ENCODE measurements around the gene PGAP3. TPM values are rescaled to one million over a fixed set of nuclear protein-coding genes. Genes with fewer than 3 reads are reported as not detected.
A peak's percentile ranks its signal among the peaks of the same experiment; 100 is the strongest.

PGAP3 gene
- polyA plus RNA-seq, 3 donors, result 8.3 to 19.3 (median 9.2) TPM

DNA sequence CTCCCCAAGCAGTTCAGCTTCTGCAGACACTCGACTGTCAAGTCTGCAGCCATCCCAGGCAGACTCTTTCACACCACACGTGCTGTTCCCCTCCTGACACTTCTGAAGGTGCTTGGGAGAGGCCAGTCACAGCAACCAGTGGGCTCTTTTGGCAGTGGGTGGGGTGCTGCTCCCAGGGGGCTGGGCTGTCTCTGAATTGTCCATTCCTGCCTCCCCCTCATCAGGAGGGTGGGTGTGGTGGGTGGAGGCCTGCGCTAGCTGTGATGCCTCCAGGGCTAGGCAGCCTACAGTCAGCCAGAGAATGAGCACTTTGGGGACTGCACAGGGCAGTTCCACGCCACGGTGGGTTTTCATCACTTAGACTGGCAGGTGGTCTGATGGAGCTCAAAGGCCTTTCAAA, 40.6 kb downstream of the PGAP3 start:
- Histone ChIP-seq H3K4me1 (ENCODE audit: control insufficient read depth in 1 of 2, insufficient read depth in 2 of 2, low read length in 2 of 2) (peaks cover 13 to 15% of the 10 kb centered on the region in 2 donors), H3K36me3 (replicated peaks in 1 of 2; ENCODE audit: control insufficient read depth in 1 of 2, insufficient read depth in 2 of 2, low read length in 2 of 2) (peaks cover 0 to 17% of the 10 kb centered on the region in 2 donors), H3K4me2 (replicated peaks; ENCODE audit: extremely low read depth, low read length, poor library complexity, severe bottlenecking) (no peak overlapping the region), H4K20me1 (ENCODE audit: insufficient read depth, low read length) (peaks cover 99% of the 10 kb centered on the region), H3K9ac (ENCODE audit: insufficient read depth, low read length, poor library complexity, severe bottlenecking) (no peak overlapping the region), H3K27me3 (ENCODE audit: control insufficient read depth in 2 of 2, insufficient read depth in 2 of 2, low read length in 2 of 2) (no peaks in the 10 kb centered on the region), H3K9me3 (replicated peaks in 1 of 2; ENCODE audit: control insufficient read depth in 1 of 2, insufficient read depth in 1 of 2, low read length in 2 of 2) (no peaks in the 10 kb centered on the region), H3K4me3 (replicated peaks in 1 of 3; ENCODE audit: low read depth in 2 of 3, low read length in 3 of 3) (no peak overlapping the region), H3K79me2 (ENCODE audit: insufficient read depth, low read length) (peaks cover 71% of the 10 kb centered on the region), H3K27ac (ENCODE audit: low read depth in 1 of 2, low read length in 2 of 2) (no peak overlapping the region), H2AFZ (ENCODE audit: insufficient read depth, low read depth, low read length, poor library complexity, severe bottlenecking) (no peak overlapping the region)
- peaks cover 29 to 32% of the 10 kb centered on the region in 2 donors for H3K36me3 Mint-ChIP-seq
- no peak for DNase-seq
- intact Hi-C loops (cut with micrococcal nuclease), result no loop called here
- no peak for TF ChIP-seq CTCF (IDR thresholded peaks at IDR 0.05)
- peaks cover 0 to 2% (median 2%) of the 10 kb centered on the region in 3 donors for H3K27me3 Mint-ChIP-seq (ENCODE audit: low read depth in 3 of 3)
- no peak overlapping the region for H3K27ac Mint-ChIP-seq
- no peak overlapping the region for H3K4me3 Mint-ChIP-seq
- H3K4me1 Mint-ChIP-seq, result peaks cover 34% of the 10 kb centered on the region
- 85% methylated on average over 3 of the region's 5 CpGs for WGBS (ENCODE audit: insufficient coverage)
- H3K9me3 Mint-ChIP-seq, result peaks cover 0 to 1% (median 0%) of the 10 kb centered on the region in 7 donors

- Histone ChIP-seq H3K27ac (ENCODE audit: low read depth in 1 of 2, low read length in 2 of 2) (no peak overlapping the region), H3K4me3 (replicated peaks in 1 of 3; ENCODE audit: low read depth in 2 of 3, low read length in 3 of 3) (no peak overlapping the region), H3K27me3 (ENCODE audit: control insufficient read depth in 2 of 2, insufficient read depth in 2 of 2, low read length in 2 of 2) (no peaks in the 10 kb centered on the region), H3K79me2 (ENCODE audit: insufficient read depth, low read length) (peaks cover 95% of the 10 kb centered on the region), H2AFZ (ENCODE audit: insufficient read depth, low read depth, low read length, poor library complexity, severe bottlenecking) (no peak overlapping the region), H3K9ac (ENCODE audit: insufficient read depth, low read length, poor library complexity, severe bottlenecking) (no peak overlapping the region), H3K36me3 (replicated peaks in 1 of 2; ENCODE audit: control insufficient read depth in 1 of 2, insufficient read depth in 2 of 2, low read length in 2 of 2) (peaks cover 0 to 10% of the 10 kb centered on the region in 2 donors), H4K20me1 (ENCODE audit: insufficient read depth, low read length) (peaks cover 97% of the 10 kb centered on the region), H3K4me1 (ENCODE audit: control insufficient read depth in 1 of 2, insufficient read depth in 2 of 2, low read length in 2 of 2) (peaks cover 44 to 54% of the 10 kb centered on the region in 2 donors), H3K9me3 (replicated peaks in 1 of 2; ENCODE audit: control insufficient read depth in 1 of 2, insufficient read depth in 1 of 2, low read length in 2 of 2) (no peaks in the 10 kb centered on the region), H3K4me2 (replicated peaks; ENCODE audit: extremely low read depth, low read length, poor library complexity, severe bottlenecking) (peak overlapping the region; percentile 27)
- Mint-ChIP-seq H3K4me3 (peak overlapping the region in 1 of 2 donors; percentile 79), H3K27me3 (ENCODE audit: low read depth in 3 of 3) (peaks cover 0 to 2% (median 0%) of the 10 kb centered on the region in 3 donors), H3K27ac (peak overlapping the region in 3 of 7 donors; percentile 8 to 78 (median 52)), H3K9me3 (peaks cover 0 to 1% (median 0%) of the 10 kb centered on the region in 7 donors), H3K4me1 (peaks cover 54% of the 10 kb centered on the region), H3K36me3 (peaks cover 16 to 31% of the 10 kb centered on the region in 2 donors)
- peak in 1 of 3 donors; percentile 27 for DNase-seq
- WGBS (ENCODE audit: insufficient coverage), result 90% methylated on average over 2 of the region's 4 CpGs
- no peak for TF ChIP-seq CTCF (IDR thresholded peaks at IDR 0.05)
- intact Hi-C loops (cut with micrococcal nuclease), result no loop called here
Observed at GRCh38 chr17:39643271-39643670, 44.6 kb downstream of the PGAP3 start.

Measured in CD14-positive monocyte (primary cell).